Activated CD8-positive, alpha-beta memory T cell treated with anti-CD3 and anti-CD28 coated beads, Interleukin-2, amount 10 ng/mL, durations not matched to agents 7 days and 5 days (primary cell): ENCODE data around the gene JAKMIP2. TPM values are rescaled to one million over a fixed set of nuclear protein-coding genes. Genes with fewer than 3 reads are reported as not detected.
"Not testable (repeated sequence)": the region's sequence is repeated elsewhere in the genome, so short reads cannot be mapped to it uniquely, and the experiment has no call there.

Source experiments
- ATAC-seq: fragments of 150-1000 bp; cut with Tn5 transposase; one replicate; pipeline ENCODE4 v1.10.0; 2021; ENCODE audit warnings: moderate library complexity
- CTCF ChIA-PET: fragments of 350-600 bp; sonication (Branson Sonifier 250); formaldehyde crosslinking; loops from one replicate; lab custom pipeline; 2021; ENCODE audit warnings: antibody characterized with exemption; lab: Charles Lee
- DNase-seq: peaks from one replicate; pipeline ENCODE4 v3.0.0-alpha.2; 2020
- H3K27ac Mint-ChIP-seq: one replicate; pipeline ENCODE4 v1.8.0; 2021; ENCODE audit warnings: mild to moderate bottlenecking, mixed read lengths
- H3K27me3 Mint-ChIP-seq: one replicate; pipeline ENCODE4 v1.8.0; 2021; ENCODE audit warnings: mixed read lengths
- H3K36me3 Mint-ChIP-seq: one replicate; pipeline ENCODE4 v1.8.0; 2021; ENCODE audit warnings: mild to moderate bottlenecking, mixed read lengths
- H3K4me1 Mint-ChIP-seq: one replicate; pipeline ENCODE4 v1.8.0; 2021; ENCODE audit warnings: mixed read lengths
- H3K4me3 Mint-ChIP-seq: one replicate; pipeline ENCODE4 v1.8.0; 2021; ENCODE audit warnings: mild to moderate bottlenecking, moderate library complexity, mixed read lengths
- H3K9me3 Mint-ChIP-seq: one replicate; pipeline ENCODE4 v1.8.0; 2022; ENCODE audit warnings: low read depth, mixed read lengths
- total RNA-seq, 2 experiments: library from RNA; stranded (reverse); gene quantifications; one replicate each; pipeline ENCODE4 v1.2.3, GENCODE V29; 2021

The JAKMIP2 gene
- total RNA-seq, 2 experiments from 2014 or later = 5.2 to 6.1 TPM

GRCh38 chr5:147616421-147616820 lies 166.1 kb downstream of the JAKMIP2 start:
- ATAC-seq (no peak), DNase-seq (no peak)
- Mint-ChIP-seq H3K27ac (no peak overlapping the region), H3K9me3 (no peaks in the 10 kb centered on the region), H3K4me3 (no peak overlapping the region), H3K36me3 (peaks cover 5% of the 10 kb centered on the region), H3K4me1 (no peaks in the 10 kb centered on the region), H3K27me3 (no peaks in the 10 kb centered on the region)
- CTCF ChIA-PET = interaction anchor here (1.9 kb wide), 1 partner anchor 12 kb away, joined by 5 read pairs; no protein-coding TSS in a partner anchor

DNA sequence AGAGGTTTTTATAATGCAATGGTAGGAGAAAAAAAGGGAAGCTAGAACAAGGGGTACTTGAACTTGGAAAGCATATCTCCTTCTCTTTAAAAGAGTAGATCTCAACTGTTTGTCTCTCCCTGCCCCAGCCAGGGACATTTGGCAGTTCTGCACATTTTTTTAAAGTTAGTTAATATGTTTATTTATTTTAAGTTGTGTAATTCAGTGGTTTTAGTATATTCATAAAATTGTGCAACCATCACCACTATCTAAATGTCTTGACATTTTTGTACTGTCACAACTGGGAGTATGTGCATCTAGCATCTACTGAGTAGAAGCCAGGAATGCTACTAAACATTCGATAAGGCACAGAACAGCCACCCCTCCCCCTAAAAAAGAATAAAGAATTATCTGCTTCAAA lies 169.2 kb downstream of the JAKMIP2 start:
- CTCF ChIA-PET = no interaction called here
- H3K4me3 Mint-ChIP-seq = no peak overlapping the region
- no peak overlapping the region for H3K27ac Mint-ChIP-seq
- ATAC-seq = no peak
- no peaks in the 10 kb centered on the region for H3K9me3 Mint-ChIP-seq
- H3K4me1 Mint-ChIP-seq = no peaks in the 10 kb centered on the region
- peaks cover 5% of the 10 kb centered on the region for H3K36me3 Mint-ChIP-seq
- H3K27me3 Mint-ChIP-seq = no peaks in the 10 kb centered on the region
- no peak for DNase-seq

GRCh38 chr5:147611483-147611882 lies 171.0 kb downstream of the JAKMIP2 start:
- peaks cover 3% of the 10 kb centered on the region for H3K36me3 Mint-ChIP-seq
- H3K27me3 Mint-ChIP-seq = no peaks in the 10 kb centered on the region
- DNase-seq (no peak), ATAC-seq (no peak)
- H3K27ac Mint-ChIP-seq = no peak overlapping the region
- H3K9me3 Mint-ChIP-seq = no peaks in the 10 kb centered on the region
- H3K4me1 Mint-ChIP-seq = no peaks in the 10 kb centered on the region
- CTCF ChIA-PET = no interaction called here
- no peak overlapping the region for H3K4me3 Mint-ChIP-seq

DNA sequence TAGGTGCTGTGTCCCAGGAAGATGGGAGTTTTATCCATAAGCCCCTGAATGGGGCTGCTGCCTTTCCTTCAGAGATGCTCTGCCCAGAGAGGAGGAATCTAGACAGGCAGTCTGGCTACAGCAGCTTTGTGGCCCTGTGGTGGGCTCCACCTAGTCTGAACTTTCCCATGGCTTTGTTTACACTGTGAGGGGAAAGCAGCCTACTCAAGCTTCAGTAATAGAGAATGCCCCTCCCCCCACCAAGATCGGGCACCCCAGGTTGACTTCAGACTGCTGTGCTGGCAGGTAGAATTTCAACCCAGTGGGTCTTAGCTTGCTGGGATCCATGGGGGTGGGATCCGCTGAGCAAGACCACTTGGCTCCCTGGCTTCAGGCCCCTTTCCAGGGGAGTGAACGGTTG lies 171.7 kb downstream of the JAKMIP2 start:
- H3K27me3 Mint-ChIP-seq = no peaks in the 10 kb centered on the region
- peaks cover 3% of the 10 kb centered on the region for H3K36me3 Mint-ChIP-seq
- ATAC-seq (no peak), DNase-seq (no peak)
- H3K9me3 Mint-ChIP-seq = no peaks in the 10 kb centered on the region
- no peak overlapping the region for H3K4me3 Mint-ChIP-seq
- H3K4me1 Mint-ChIP-seq = no peaks in the 10 kb centered on the region
- no peak overlapping the region for H3K27ac Mint-ChIP-seq
- CTCF ChIA-PET = no interaction called here

DNA sequence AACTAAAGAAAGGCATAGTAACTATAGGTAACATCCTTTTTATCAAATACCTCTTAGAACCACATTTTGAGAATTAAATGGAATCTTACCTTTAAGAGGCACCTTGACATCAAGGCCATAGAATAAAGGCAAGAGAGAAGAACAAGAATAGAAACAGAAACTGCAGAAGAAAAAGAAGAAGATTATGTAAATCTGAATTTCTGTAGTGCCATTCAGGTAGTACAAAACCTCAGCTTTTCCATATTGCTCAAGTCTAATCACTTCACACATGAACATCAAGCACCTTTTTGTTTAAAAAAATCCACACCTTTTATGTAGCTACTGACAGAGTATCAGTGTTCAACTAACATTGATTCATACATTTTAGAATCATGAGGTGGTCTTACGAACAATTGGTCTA lies 180.9 kb downstream of the JAKMIP2 start:
- ATAC-seq = no peak
- no peak overlapping the region for H3K27ac Mint-ChIP-seq
- CTCF ChIA-PET = no interaction called here

GRCh38 chr5:147591120-147591519 lies 191.4 kb downstream of the JAKMIP2 start:
- no peaks in the 10 kb centered on the region for H3K9me3 Mint-ChIP-seq
- no peak overlapping the region for H3K27ac Mint-ChIP-seq
- DNase-seq (no peak), ATAC-seq (no peak)
- H3K27me3 Mint-ChIP-seq = no peaks in the 10 kb centered on the region
- no peak overlapping the region for H3K4me3 Mint-ChIP-seq
- H3K4me1 Mint-ChIP-seq = no peaks in the 10 kb centered on the region
- peaks cover 6% of the 10 kb centered on the region for H3K36me3 Mint-ChIP-seq
- CTCF ChIA-PET = interaction anchor here (2.2 kb wide), 1 partner anchor 12 kb away, joined by 6 read pairs; no protein-coding TSS in a partner anchor

More for the DNA sequence above, 180.9 kb downstream of the JAKMIP2 start:
- no peak for DNase-seq
- Mint-ChIP-seq H3K4me3 (no peak overlapping the region), H3K9me3 (no peaks in the 10 kb centered on the region), H3K36me3 (no peaks in the 10 kb centered on the region), H3K27me3 (no peaks in the 10 kb centered on the region), H3K4me1 (no peaks in the 10 kb centered on the region)

- no peak overlapping the region for H3K27ac Mint-ChIP-seq
- H3K27me3 Mint-ChIP-seq = no peaks in the 10 kb centered on the region
- no peak for DNase-seq
- no peaks in the 10 kb centered on the region for H3K9me3 Mint-ChIP-seq
- peaks cover 6% of the 10 kb centered on the region for H3K36me3 Mint-ChIP-seq
- H3K4me3 Mint-ChIP-seq = no peak overlapping the region
- no peaks in the 10 kb centered on the region for H3K4me1 Mint-ChIP-seq
- ATAC-seq = no peak
- CTCF ChIA-PET = interaction anchor here (0.6 to 2.2 kb wide), 2 partner anchors 11 to 13 kb away, joined by 4 to 6 read pairs; no protein-coding TSS in a partner anchor
These were observed 192.4 kb downstream of the JAKMIP2 start for GRCh38 chr5:147590096-147590495.

DNA sequence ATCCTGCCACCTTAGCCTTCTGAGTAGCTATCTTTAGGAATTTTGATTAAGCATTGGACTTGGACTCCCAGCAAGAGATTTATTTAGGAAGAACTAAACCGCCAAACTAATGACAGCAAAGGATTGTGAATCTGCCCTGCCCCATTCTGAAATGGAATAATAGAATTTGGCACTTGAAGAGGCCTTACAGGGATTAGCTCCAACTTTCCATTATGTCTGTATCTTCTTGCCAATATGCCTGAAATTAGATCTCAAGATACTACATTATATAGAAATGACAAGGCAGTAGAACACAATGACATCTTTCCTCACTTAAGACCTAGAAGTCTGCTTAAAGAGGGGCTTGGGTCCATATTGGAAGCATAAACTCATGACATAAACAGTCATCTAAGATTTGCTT lies 195.7 kb downstream of the JAKMIP2 start:
- Mint-ChIP-seq H3K9me3 (no peaks in the 10 kb centered on the region), H3K4me3 (no peak overlapping the region), H3K4me1 (no peaks in the 10 kb centered on the region), H3K27ac (no peak overlapping the region), H3K27me3 (no peaks in the 10 kb centered on the region), H3K36me3 (peaks cover 2% of the 10 kb centered on the region)
- DNase-seq (no peak), ATAC-seq (no peak)
- CTCF ChIA-PET = interaction anchor here (0.9 kb wide), 1 partner anchor 271 kb away, joined by 3 read pairs; no protein-coding TSS in a partner anchor

DNA sequence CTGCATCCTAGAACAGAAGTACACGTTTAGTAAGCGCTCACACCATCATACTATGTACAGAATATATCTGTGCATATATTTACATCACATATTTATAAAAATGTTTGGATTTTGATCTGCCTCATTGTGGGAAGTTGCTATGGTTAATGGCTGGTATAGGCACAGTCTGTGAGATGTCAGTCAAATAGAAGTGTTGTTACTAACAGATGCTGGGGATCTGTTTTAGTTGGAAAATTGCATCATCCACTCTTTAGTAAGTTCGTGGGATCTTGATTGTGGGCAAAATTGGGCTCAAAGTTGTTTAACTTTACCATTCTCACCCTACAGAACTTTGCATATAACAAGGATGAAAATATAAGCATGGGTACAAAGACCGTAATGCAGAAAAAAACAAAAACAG lies 196.3 kb downstream of the JAKMIP2 start:
- H3K4me1 Mint-ChIP-seq = no peaks in the 10 kb centered on the region
- no peaks in the 10 kb centered on the region for H3K9me3 Mint-ChIP-seq
- no peak for DNase-seq
- no peak for ATAC-seq
- H3K27me3 Mint-ChIP-seq = no peaks in the 10 kb centered on the region
- H3K36me3 Mint-ChIP-seq = peaks cover 2% of the 10 kb centered on the region
- H3K4me3 Mint-ChIP-seq = no peak overlapping the region
- CTCF ChIA-PET = interaction anchor here (0.9 kb wide), 2 partner anchors 9 to 272 kb away, joined by 3 read pairs; no protein-coding TSS in a partner anchor
- no peak overlapping the region for H3K27ac Mint-ChIP-seq

- DNase-seq, H3K27me3 Mint-ChIP-seq, H3K27ac Mint-ChIP-seq, H3K9me3 Mint-ChIP-seq, H3K4me3 Mint-ChIP-seq, H3K36me3 Mint-ChIP-seq, H3K4me1 Mint-ChIP-seq, ATAC-seq: not testable (repeated sequence)
- CTCF ChIA-PET = interaction anchor here (0.9 kb wide), 1 partner anchor 656 kb away, joined by 3 read pairs; no protein-coding TSS in a partner anchor
These were observed 200.3 kb downstream of the JAKMIP2 start for GRCh38 chr5:147582272-147582671.

GRCh38 chr5:147580418-147580817 lies 202.1 kb downstream of the JAKMIP2 start:
- H3K27me3 Mint-ChIP-seq, DNase-seq, CTCF ChIA-PET, H3K4me3 Mint-ChIP-seq, ATAC-seq, H3K9me3 Mint-ChIP-seq, H3K27ac Mint-ChIP-seq, H3K36me3 Mint-ChIP-seq, H3K4me1 Mint-ChIP-seq: not testable (repeated sequence)

GRCh38 chr5:147578228-147579024 lies 204.1 kb downstream of the JAKMIP2 start:
- no peak overlapping the region for H3K27ac Mint-ChIP-seq
- CTCF ChIA-PET = interaction anchor here (0.7 to 1.2 kb wide), 3 partner anchors 12 to 247 kb away, joined by 3 to 6 read pairs (median 3); no protein-coding TSS in a partner anchor

DNA sequence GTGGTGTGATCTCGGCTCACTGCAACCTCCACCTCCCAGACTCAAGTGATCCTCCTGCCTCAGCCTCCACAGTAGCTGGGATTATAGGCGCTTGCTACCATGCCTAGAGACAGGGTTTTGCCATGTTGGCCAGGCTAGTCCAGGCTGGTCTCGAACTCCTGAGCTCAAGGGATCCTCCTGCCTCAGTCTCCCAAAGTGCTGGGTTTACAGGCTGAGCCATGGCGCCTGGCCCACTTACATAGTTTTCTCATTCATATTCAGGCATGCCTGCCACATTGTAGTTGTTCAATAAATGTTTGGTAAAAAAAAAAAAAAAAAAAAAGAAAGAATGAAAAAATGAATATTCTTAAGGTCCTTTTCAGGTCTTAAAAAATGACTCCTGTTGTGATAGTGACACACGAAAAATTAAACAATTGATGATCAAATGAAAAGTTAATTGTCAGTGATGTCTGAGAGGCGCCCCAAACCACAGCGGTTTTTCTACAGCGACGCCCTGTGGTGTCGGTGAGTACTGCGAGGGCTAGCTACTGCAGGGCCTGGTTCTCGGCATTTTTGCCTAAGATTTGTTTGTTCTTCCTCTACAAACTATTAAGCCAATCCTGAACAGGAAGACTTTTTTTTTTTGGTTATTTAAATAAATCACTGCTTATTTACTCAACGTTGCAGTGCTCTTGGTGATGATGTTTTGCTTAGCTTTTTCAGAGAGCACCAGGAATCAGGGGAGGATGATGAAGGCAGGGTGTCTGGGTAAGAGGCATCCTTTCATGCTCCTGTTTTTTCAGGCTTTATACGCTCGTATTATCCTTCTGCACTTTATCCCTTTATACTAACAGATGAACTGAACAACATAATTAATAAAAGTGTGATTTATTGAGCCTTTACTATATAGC lies 205.6 kb downstream of the JAKMIP2 start:
- no peak overlapping the region for H3K4me3 Mint-ChIP-seq
- no peaks in the 10 kb centered on the region for H3K4me1 Mint-ChIP-seq
- DNase-seq (peak; percentile 50), ATAC-seq (no peak)
- H3K36me3 Mint-ChIP-seq = no peaks in the 10 kb centered on the region
- no peak overlapping the region for H3K27ac Mint-ChIP-seq
- H3K9me3 Mint-ChIP-seq = no peaks in the 10 kb centered on the region
- CTCF ChIA-PET = interaction anchor here (0.6 to 1.3 kb wide), 7 partner anchors 9 to 1279 kb away, joined by 3 to 5 read pairs (median 3); no protein-coding TSS in a partner anchor
- H3K27me3 Mint-ChIP-seq = no peaks in the 10 kb centered on the region

More at GRCh38 chr5:147578228-147579024, 204.1 kb downstream of the JAKMIP2 start:
- Mint-ChIP-seq H3K27me3 (no peaks in the 10 kb centered on the region), H3K4me1 (no peaks in the 10 kb centered on the region), H3K36me3 (no peaks in the 10 kb centered on the region), H3K4me3 (no peak overlapping the region), H3K9me3 (no peaks in the 10 kb centered on the region)
- ATAC-seq (no peak), DNase-seq (no peak)
